Ishikawa (cell line): Measurements from ENCODE around the gene ZNF165.

ENCODE experiments used
- EP300 ChIP-seq: IDR thresholded peaks from 2 replicates; pipeline ENCODE4 v1.6.1; 2012; ENCODE audit warnings: borderline replicate concordance
- NFIC ChIP-seq: IDR thresholded peaks from 2 replicates; pipeline ENCODE4 v1.6.1; 2012
- TAF1 ChIP-seq: IDR thresholded peaks from 2 replicates; pipeline ENCODE4 v1.6.1; 2012; ENCODE audit warnings: low read depth, mild to moderate bottlenecking
- TCF12 ChIP-seq: IDR thresholded peaks from 2 replicates; pipeline ENCODE4 v1.6.1; 2012; ENCODE audit warnings: low read depth
- TF ChIP-seq, protein P1 (sequence below): IDR thresholded peaks from 2 replicates; pipeline ENCODE4 v1.6.1; 2012; ENCODE audit warnings: low read depth, mild to moderate bottlenecking
- TF ChIP-seq, protein P2 (sequence below): IDR thresholded peaks from 2 replicates; pipeline ENCODE4 v1.6.1; 2012

DNA sequence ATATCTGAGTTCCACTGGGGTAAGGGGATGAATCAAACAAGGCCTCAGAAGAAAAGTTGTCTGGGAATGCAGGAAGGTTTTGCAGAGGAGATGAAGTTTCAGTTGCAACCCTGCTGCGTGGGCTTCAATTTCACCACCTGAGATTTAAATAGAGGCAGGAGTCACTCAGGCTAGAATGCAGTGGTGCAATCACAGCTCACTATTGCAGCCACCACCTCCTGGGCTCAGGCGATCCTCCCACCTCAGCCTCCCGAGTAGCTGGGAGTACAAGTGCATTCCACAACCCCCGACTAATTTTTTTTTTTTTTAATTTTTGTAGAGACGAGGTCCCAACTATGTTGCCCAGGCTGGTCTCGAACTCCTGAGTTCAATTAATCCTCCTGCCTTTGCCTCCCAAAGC, 1.5 kb upstream of the ZNF165 start:
- TF ChIP-seq, protein P1, sequence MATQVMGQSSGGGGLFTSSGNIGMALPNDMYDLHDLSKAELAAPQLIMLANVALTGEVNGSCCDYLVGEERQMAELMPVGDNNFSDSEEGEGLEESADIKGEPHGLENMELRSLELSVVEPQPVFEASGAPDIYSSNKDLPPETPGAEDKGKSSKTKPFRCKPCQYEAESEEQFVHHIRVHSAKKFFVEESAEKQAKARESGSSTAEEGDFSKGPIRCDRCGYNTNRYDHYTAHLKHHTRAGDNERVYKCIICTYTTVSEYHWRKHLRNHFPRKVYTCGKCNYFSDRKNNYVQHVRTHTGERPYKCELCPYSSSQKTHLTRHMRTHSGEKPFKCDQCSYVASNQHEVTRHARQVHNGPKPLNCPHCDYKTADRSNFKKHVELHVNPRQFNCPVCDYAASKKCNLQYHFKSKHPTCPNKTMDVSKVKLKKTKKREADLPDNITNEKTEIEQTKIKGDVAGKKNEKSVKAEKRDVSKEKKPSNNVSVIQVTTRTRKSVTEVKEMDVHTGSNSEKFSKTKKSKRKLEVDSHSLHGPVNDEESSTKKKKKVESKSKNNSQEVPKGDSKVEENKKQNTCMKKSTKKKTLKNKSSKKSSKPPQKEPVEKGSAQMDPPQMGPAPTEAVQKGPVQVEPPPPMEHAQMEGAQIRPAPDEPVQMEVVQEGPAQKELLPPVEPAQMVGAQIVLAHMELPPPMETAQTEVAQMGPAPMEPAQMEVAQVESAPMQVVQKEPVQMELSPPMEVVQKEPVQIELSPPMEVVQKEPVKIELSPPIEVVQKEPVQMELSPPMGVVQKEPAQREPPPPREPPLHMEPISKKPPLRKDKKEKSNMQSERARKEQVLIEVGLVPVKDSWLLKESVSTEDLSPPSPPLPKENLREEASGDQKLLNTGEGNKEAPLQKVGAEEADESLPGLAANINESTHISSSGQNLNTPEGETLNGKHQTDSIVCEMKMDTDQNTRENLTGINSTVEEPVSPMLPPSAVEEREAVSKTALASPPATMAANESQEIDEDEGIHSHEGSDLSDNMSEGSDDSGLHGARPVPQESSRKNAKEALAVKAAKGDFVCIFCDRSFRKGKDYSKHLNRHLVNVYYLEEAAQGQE, result no peak
- TF ChIP-seq TCF12, result no peak
- no peak for TF ChIP-seq EP300
- no peak for TF ChIP-seq TAF1
- TF ChIP-seq NFIC, result no peak
- TF ChIP-seq, protein P2, sequence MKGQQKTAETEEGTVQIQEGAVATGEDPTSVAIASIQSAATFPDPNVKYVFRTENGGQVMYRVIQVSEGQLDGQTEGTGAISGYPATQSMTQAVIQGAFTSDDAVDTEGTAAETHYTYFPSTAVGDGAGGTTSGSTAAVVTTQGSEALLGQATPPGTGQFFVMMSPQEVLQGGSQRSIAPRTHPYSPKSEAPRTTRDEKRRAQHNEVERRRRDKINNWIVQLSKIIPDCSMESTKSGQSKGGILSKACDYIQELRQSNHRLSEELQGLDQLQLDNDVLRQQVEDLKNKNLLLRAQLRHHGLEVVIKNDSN, result no peak
